ENCODE data around the gene FRS3. TPM values are rescaled to one million over a fixed set of nuclear protein-coding genes. Genes with fewer than 3 reads are reported as not detected.

Gene FRS3
- total and polyA plus RNA-seq, 2 of the 13 experiments (the other 11 are each of a cell fraction or from before 2014, with no cell fraction given) = 3.0 to 7.4 TPM

GRCh38 chr6:41740366-41741162 lies 39.1 kb downstream of the FRS3 start (continued):
- TF ChIP-seq ZNF646 (CRISPR knock-in tag; IDR thresholded peaks at IDR 0.05) (no peak), IKZF5 (CRISPR knock-in tag; IDR thresholded peaks at IDR 0.05) (0 out of 2 replicates have a peak, but pooled peaks have one; percentile 13), JUN (CRISPR knock-in tag; IDR thresholded peaks at IDR 0.05) (peak; percentile 22; the same call in 1 of the 2 replicates), JDP2 (CRISPR knock-in tag; IDR thresholded peaks at IDR 0.05; ENCODE audit: borderline replicate concordance) (no peak), KIAA2018 (CRISPR knock-in tag; IDR thresholded peaks at IDR 0.05; ENCODE audit: borderline replicate concordance) (no peak)
